SK-N-SH treated with all-trans-retinoic acid at 6 μM for 48 hours (cell line): ENCODE measurements around the gene YOD1.

Experiments used
- ATAC-seq: fragments of 200-7000 bp; cut with Tn5 transposase; 3 replicates; pipeline ENCODE4 v1.9.1; 2020; ENCODE audit warnings: mild to moderate bottlenecking, moderate library complexity
- ARNTL ChIP-seq: fragments of 450-650 bp; formaldehyde crosslinking; IDR thresholded peaks from 2 replicates; pipeline ENCODE4 v1.5.0; 2020; ENCODE audit warnings: low read depth, mild to moderate bottlenecking, moderate library complexity, borderline replicate concordance
- CREB5 ChIP-seq: fragments of 250-450 bp; sonication (Bioruptor Pico); IDR thresholded peaks from 2 replicates; pipeline ENCODE4 v1.5.1; 2020; ENCODE audit warnings: low read depth, mild to moderate bottlenecking, moderate library complexity
- CSRNP3 ChIP-seq: fragments of 250-450 bp; sonication (Bioruptor Pico); IDR thresholded peaks from 2 replicates; pipeline ENCODE4 v1.5.1; 2021; ENCODE audit warnings: mild to moderate bottlenecking, moderate library complexity
- ESRRG ChIP-seq: fragments of 250-450 bp; sonication (Bioruptor Pico); IDR thresholded peaks from 2 replicates; pipeline ENCODE4 v1.6.1; 2021; ENCODE audit warnings: mild to moderate bottlenecking
- GLIS3 ChIP-seq: fragments of 250-450 bp; sonication (Bioruptor Pico); IDR thresholded peaks from 2 replicates; pipeline ENCODE4 v1.5.0; 2020; ENCODE audit warnings: mild to moderate bottlenecking, moderate library complexity
- ISL1 ChIP-seq: fragments of 250-450 bp; sonication (Bioruptor Pico); IDR thresholded peaks from 2 replicates; pipeline ENCODE4 v2.1.2; 2022; ENCODE audit warnings: mild to moderate bottlenecking, moderate library complexity
- OSR1 ChIP-seq: fragments of 250-450 bp; sonication (Bioruptor Pico); IDR thresholded peaks from 2 replicates; pipeline ENCODE4 v1.8.0; 2022; ENCODE audit warnings: moderate library complexity, mild to moderate bottlenecking, inconsistent platforms
- POU6F1 ChIP-seq: fragments of 250-450 bp; sonication (Bioruptor Pico); IDR thresholded peaks from 2 replicates; pipeline ENCODE4 v1.8.0; 2021; ENCODE audit warnings: low read depth, mild to moderate bottlenecking, moderate library complexity, borderline replicate concordance
- PPARA ChIP-seq: fragments of 250-450 bp; sonication (Bioruptor Pico); IDR thresholded peaks from 2 replicates; pipeline ENCODE4 v1.5.0; 2020; ENCODE audit warnings: mild to moderate bottlenecking, borderline replicate concordance
- RARB ChIP-seq: fragments of 250-450 bp; sonication (Bioruptor Pico); IDR thresholded peaks from 2 replicates; pipeline ENCODE4 v1.8.0; 2021; ENCODE audit warnings: mild to moderate bottlenecking, moderate library complexity
- SNAI2 ChIP-seq: fragments of 250-450 bp; sonication (Bioruptor Pico); IDR thresholded peaks from 2 replicates; pipeline ENCODE4 v1.5.0; 2020; ENCODE audit warnings: mild to moderate bottlenecking, moderate library complexity
- TOX ChIP-seq: fragments of 250-450 bp; sonication (Bioruptor Pico); IDR thresholded peaks from 2 replicates; pipeline ENCODE4 v1.8.0; 2021; ENCODE audit warnings: mild to moderate bottlenecking, moderate library complexity, borderline replicate concordance
- TSHZ2 ChIP-seq: fragments of 250-450 bp; sonication (Bioruptor Pico); IDR thresholded peaks from 2 replicates; pipeline ENCODE4 v1.5.0; 2020; ENCODE audit warnings: mild to moderate bottlenecking, moderate library complexity
- ZFP30 ChIP-seq: fragments of 450-650 bp; formaldehyde crosslinking; IDR thresholded peaks from 2 replicates; pipeline ENCODE4 v1.5.0; 2022; ENCODE audit warnings: mild to moderate bottlenecking, moderate library complexity
- ZNF70 ChIP-seq: fragments of 450-650 bp; formaldehyde crosslinking; IDR thresholded peaks from 2 replicates; pipeline ENCODE4 v1.5.0; 2020; ENCODE audit warnings: mild to moderate bottlenecking, moderate library complexity
- ZNF8 ChIP-seq: fragments of 450-650 bp; formaldehyde crosslinking; IDR thresholded peaks from 2 replicates; pipeline ENCODE4 v1.5.0; 2020; ENCODE audit warnings: mild to moderate bottlenecking, moderate library complexity

The YOD1 gene

GRCh38 chr1:207006914-207007313, 44.1 kb downstream of the YOD1 start (continued):
- TF ChIP-seq TSHZ2 (CRISPR knock-in tag): no peak

GRCh38 chr1:207006083-207006482, 44.9 kb downstream of the YOD1 start:
- TF ChIP-seq CSRNP3 (CRISPR knock-in tag): no peak
- TF ChIP-seq PPARA (CRISPR knock-in tag): no peak
- no peak for TF ChIP-seq TSHZ2 (CRISPR knock-in tag)
- no peak for ATAC-seq

- no peak for TF ChIP-seq OSR1 (CRISPR knock-in tag)
- TF ChIP-seq POU6F1 (CRISPR knock-in tag): no peak
- TF ChIP-seq TOX: no peak
- TF ChIP-seq ESRRG: no peak
- TF ChIP-seq ZNF70: no peak
- no peak for TF ChIP-seq ZNF8
- no peak for TF ChIP-seq RARB (CRISPR knock-in tag)
- no peak for TF ChIP-seq ISL1 (CRISPR knock-in tag)
- TF ChIP-seq CREB5 (CRISPR knock-in tag): no peak
- no peak for TF ChIP-seq SNAI2 (CRISPR knock-in tag)
- no peak for TF ChIP-seq ZFP30 (CRISPR knock-in tag)
- TF ChIP-seq ARNTL (CRISPR knock-in tag): no peak
- TF ChIP-seq CSRNP3 (CRISPR knock-in tag): no peak
- TF ChIP-seq GLIS3 (CRISPR knock-in tag): no peak
- ATAC-seq: peak; percentile 90
Observed at GRCh38 chr1:207004931-207005830, 45.8 kb downstream of the YOD1 start.
